K562 (cell line): ENCODE measurements around the gene LAT. TPM values are rescaled to one million over a fixed set of nuclear protein-coding genes. Genes with fewer than 3 reads are reported as not detected.

ENCODE experiments used
- BCL6 ChIP-seq: fragments of 250-450 bp; sonication (Bioruptor Pico); IDR thresholded peaks from 2 replicates; pipeline ENCODE4 v1.4.0; 2020
- CCAR2 ChIP-seq: fragments of 200-400 bp; formaldehyde crosslinking; IDR thresholded peaks from 2 replicates; pipeline ENCODE4 v1.6.1; 2017; ENCODE audit warnings: mild to moderate bottlenecking, low read depth, low read length
- EZH2 ChIP-seq: IDR thresholded peaks from 2 replicates; pipeline ENCODE4 v1.6.1; 2012; ENCODE audit warnings: low read depth, mild to moderate bottlenecking, inconsistent platforms, low read length, borderline replicate concordance
- FIP1L1 ChIP-seq: fragments of 200-400 bp; formaldehyde crosslinking; IDR thresholded peaks from 2 replicates; pipeline ENCODE4 v1.6.1; 2018; ENCODE audit warnings: mild to moderate bottlenecking, low read depth, low read length; ENCODE audit not compliant: poor library complexity, severe bottlenecking
- FOSL1 ChIP-seq: fragments of 200-800 bp; sonication (Bioruptor generic); conservative IDR thresholded peaks from 2 replicates; pipeline ENCODE4 v1.6.1; 2016; ENCODE audit warnings: missing genetic modification characterization, missing compliant biosample characterization
- FOXA3 ChIP-seq, 2 experiments: fragments of 450-650 bp in 1 of 2; sonication (generic) in 1 of 2; formaldehyde crosslinking; IDR thresholded peaks in 1 of 2; conservative IDR thresholded peaks in 1 of 2; 2 replicates each; pipeline versions ENCODE4 v1.4.0 to v1.8.0; 2020 to 2022; ENCODE audit warnings: mild to moderate bottlenecking in 2 of 2, missing genetic modification reagents in 1 of 2
- FOXK2 ChIP-seq, 2 experiments: fragments of 450-650 bp; IDR thresholded peaks in 1 of 2; conservative IDR thresholded peaks in 1 of 2; 2 replicates each; pipeline ENCODE4 v1.6.1; 2016; ENCODE audit warnings: low read depth in 2 of 2, mild to moderate bottlenecking in 1 of 2
- HDAC6 ChIP-seq: IDR thresholded peaks from 2 replicates; pipeline ENCODE4 v1.6.1; 2012; ENCODE audit warnings: low read depth, mild to moderate bottlenecking, control low read depth, inconsistent platforms, low read length, moderate library complexity
- HSF4 ChIP-seq: fragments of 250-450 bp; sonication (Bioruptor Pico); IDR thresholded peaks from 2 replicates; pipeline ENCODE4 v2.1.2; 2022; ENCODE audit warnings: mild to moderate bottlenecking, moderate library complexity, borderline replicate concordance
- JUN ChIP-seq, 2 experiments: sonication (generic) in 1 of 2; formaldehyde crosslinking in 1 of 2; IDR thresholded peaks; 2 replicates each; pipeline versions ENCODE4 v1.6.1 to v1.8.0; 2012 to 2022; ENCODE audit warnings: borderline replicate concordance in 2 of 2, mild to moderate bottlenecking in 2 of 2, improper control_type of control experiment in 1 of 2, low read depth in 1 of 2, low read length in 1 of 2, missing genetic modification reagents in 1 of 2
- MTA1 ChIP-seq: fragments of 450-650 bp; IDR thresholded peaks from 2 replicates; pipeline ENCODE4 v1.6.1; 2017; ENCODE audit warnings: borderline replicate concordance
- NKRF ChIP-seq: fragments of 450-650 bp; IDR thresholded peaks from 2 replicates; pipeline ENCODE4 v1.6.1; 2016; ENCODE audit warnings: borderline replicate concordance
- NRF1 ChIP-seq, 2 experiments: fragments of 450-650 bp; IDR thresholded peaks in 1 of 2; conservative IDR thresholded peaks in 1 of 2; 2 replicates each; pipeline ENCODE4 v1.6.1; 2014; ENCODE audit warnings: mild to moderate bottlenecking in 2 of 2
- PHF8 ChIP-seq: fragments of 200-600 bp; sonication (generic); IDR thresholded peaks from 2 replicates; pipeline ENCODE4 v1.6.1; 2012; ENCODE audit warnings: mixed run types, mild to moderate bottlenecking, inconsistent platforms, low read length, moderate library complexity, borderline replicate concordance
- RAD51 ChIP-seq: fragments of 450-650 bp; IDR thresholded peaks from 2 replicates; pipeline ENCODE4 v1.7.1; 2016; ENCODE audit warnings: low read depth, mild to moderate bottlenecking, borderline replicate concordance
- SAP30 ChIP-seq: fragments of 200-600 bp; sonication (generic); IDR thresholded peaks from 2 replicates; pipeline ENCODE4 v1.6.1; 2012; ENCODE audit warnings: borderline replicate concordance, low read depth, mild to moderate bottlenecking, moderate library complexity, low read length, control low read depth, inconsistent platforms; ENCODE audit not compliant: insufficient read depth, poor library complexity, severe bottlenecking
- ZBTB33 ChIP-seq: sonication (generic); formaldehyde crosslinking; IDR thresholded peaks from 2 replicates; pipeline ENCODE4 v1.8.1; 2023; ENCODE audit warnings: mild to moderate bottlenecking, missing genetic modification reagents
- ZFPM2 ChIP-seq: fragments of 250-450 bp; sonication (Bioruptor Pico); IDR thresholded peaks from 2 replicates; pipeline ENCODE4 v1.5.1; 2022; ENCODE audit warnings: mild to moderate bottlenecking
- ZNF253 ChIP-seq: fragments of 250-450 bp; sonication (Bioruptor Pico); conservative IDR thresholded peaks from 2 replicates; pipeline ENCODE4 v1.6.1; 2021; ENCODE audit warnings: mild to moderate bottlenecking
- ZNF395 ChIP-seq: fragments of 200-800 bp; sonication (Bioruptor generic); IDR thresholded peaks from 2 replicates; pipeline ENCODE4 v1.6.1; 2017; ENCODE audit warnings: missing genetic modification characterization, missing compliant biosample characterization
- polyA plus RNA-seq, 8 experiments: library from polyadenylated mRNA; depleted of rRNA in 4 of 8; stranded (reverse) in 5 of 8; unstranded in 3 of 8; fragments of >200 nt; fragmentation: Nextera tagmentation in 2 of 8; fragmentation: Illumina TruSeq in 1 of 8; extraction: Ambion mirVana in 2 of 8; extraction: Trizol in 1 of 8; gene quantifications; 2 replicates each; pipeline versions ENCODE4 v1.2.1 to v1.2.3, GENCODE V29; 2011 to 2014; ENCODE audit warnings: inconsistent platforms in 1 of 8, missing spikeins in 1 of 8
- total RNA-seq, 7 experiments: library from RNA; depleted of rRNA in 6 of 7; stranded (reverse); fragments of >200 nt in 6 of 7; fragmentation: Illumina TruSeq in 2 of 7; extraction: Trizol in 2 of 7; gene quantifications; 2 replicates each; pipeline versions ENCODE4 v1.2.1 to v1.2.3, GENCODE V29; 2011 to 2021; ENCODE audit warnings: low replicate concordance in 1 of 7

The LAT gene
- total and polyA plus RNA-seq, 9 of the 15 experiments (the other 6 are each of a cell fraction or from before 2014, with no cell fraction given): 0.40 to 4.2 (median 1.3) TPM

- TF ChIP-seq NKRF (peak; percentile 99), JUN (IDR thresholded peaks at IDR 0.05; ENCODE audit: borderline replicate concordance, low read depth, low read length) (peak; percentile 81), JUN (CRISPR knock-in tag; IDR thresholded peaks at IDR 0.05; ENCODE audit: borderline replicate concordance) (no peak), MTA1 (no peak; the same call in 1 of the 2 replicates), RAD51 (peak; percentile 99), EZH2 (no peak), FIP1L1 (peak; percentile 28), HSF4 (CRISPR knock-in tag) (no peak), SAP30 (peak; percentile 99), ZFPM2 (CRISPR knock-in tag) (0 out of 2 replicates have a peak, but pooled peaks have one; percentile 52), ZNF395 (peak; percentile 90), NRF1 (conservative IDR thresholded peaks at IDR 0.05 in 1 of 2, IDR thresholded peaks at IDR 0.05 in 1 of 2) (peak; percentile 25 to 34; a peak in 2 of 4 replicates), FOXA3 (CRISPR knock-in tag; conservative IDR thresholded peaks at IDR 0.05 in 1 of 2, IDR thresholded peaks at IDR 0.05 in 1 of 2) (0 out of 4 replicates have a peak, but pooled peaks of 1 of the 2 experiments have one; percentile 44), PHF8 (peak; percentile 81; the same call in 1 of the 2 replicates), CCAR2 (no peak), HDAC6 (no peak), ZNF253 (CRISPR knock-in tag) (no peak), BCL6 (no peak), FOSL1 (tag) (peak; percentile 44; the same call in 1 of the 2 replicates), ZBTB33 (CRISPR knock-in tag) (0 out of 2 replicates have a peak, but pooled peaks have one; percentile 38), FOXK2 (conservative IDR thresholded peaks at IDR 0.05 in 1 of 2, IDR thresholded peaks at IDR 0.05 in 1 of 2; ENCODE audit: low read depth in 2 of 2) (peak; percentile 95)
Measured at GRCh38 chr16:28974437-28975157, 10.3 kb upstream of the LAT start, which contains the start of gene SPNS1 (continued).
